Duodenal mucosa (tissue), 2 donors: ENCODE results near the gene ZNF354C.

ENCODE experiments used
- H3K27ac ChIP-seq: one replicate; pipeline ENCODE4 v1.7.0; 2013; ENCODE audit warnings: low read depth, low read length
- H3K27me3 ChIP-seq, 2 donors: one replicate each; pipeline ENCODE4 v1.7.0; 2013; ENCODE audit warnings: low read length in 2 of 2, control low read depth in 1 of 2; ENCODE audit not compliant: insufficient read depth in 2 of 2, control insufficient read depth in 1 of 2
- H3K36me3 ChIP-seq, 2 donors: one replicate each; pipeline ENCODE4 v1.7.0; 2013; ENCODE audit warnings: low read length in 2 of 2, control low read depth in 1 of 2; ENCODE audit not compliant: insufficient read depth in 2 of 2, control insufficient read depth in 1 of 2
- H3K4me1 ChIP-seq, 2 donors: one replicate each; pipeline ENCODE4 v1.7.0; 2013; ENCODE audit warnings: low read length in 2 of 2, control low read depth in 1 of 2; ENCODE audit not compliant: insufficient read depth in 2 of 2, control insufficient read depth in 1 of 2
- H3K4me3 ChIP-seq, 2 donors: one replicate each; pipeline ENCODE4 v1.7.0; 2013; ENCODE audit warnings: low read length in 2 of 2, low read depth in 1 of 2
- H3K9ac ChIP-seq, 2 donors: one replicate each; pipeline ENCODE4 v1.7.0; 2013; ENCODE audit warnings: low read length in 2 of 2, low read depth in 1 of 2
- H3K9me3 ChIP-seq, 2 donors: one replicate each; pipeline ENCODE4 v1.7.0; 2013; ENCODE audit warnings: low read length in 2 of 2, control low read depth in 1 of 2; ENCODE audit not compliant: control insufficient read depth in 1 of 2

The ZNF354C gene

GRCh38 chr5:179120951-179121666 is 60.9 kb downstream of the ZNF354C start:
- Histone ChIP-seq H3K9me3 (peaks cover 4 to 6% of the 10 kb centered on the region in 2 donors), H3K4me3 (no peak overlapping the region), H3K36me3 (no peaks in the 10 kb centered on the region), H3K27me3 (no peaks in the 10 kb centered on the region), H3K27ac (no peak overlapping the region), H3K4me1 (no peaks in the 10 kb centered on the region), H3K9ac (no peak overlapping the region)

DNA sequence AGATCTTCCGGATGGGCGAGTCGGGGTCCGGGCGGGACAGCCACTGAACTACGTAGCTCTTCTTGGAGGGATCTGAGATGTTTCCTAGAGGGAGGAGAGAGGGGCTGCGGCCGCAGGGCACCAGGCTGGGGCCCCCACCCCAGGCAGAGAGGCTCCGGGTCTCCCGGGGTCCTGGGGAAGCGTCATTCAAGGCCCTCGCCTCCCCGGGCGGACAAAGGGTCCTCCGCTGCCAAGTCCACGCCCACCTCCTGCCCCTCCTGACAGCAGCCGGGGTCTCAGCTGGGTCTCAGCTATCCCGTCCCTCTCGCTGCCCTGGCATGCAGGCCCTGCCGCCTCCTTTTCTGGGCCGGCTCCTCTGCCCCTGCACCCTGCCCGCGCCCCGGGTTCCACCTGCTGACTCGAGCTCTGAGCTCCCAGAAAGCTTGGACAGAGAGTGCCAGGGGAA is 61.5 kb downstream of the ZNF354C start:
- no peak overlapping the region for H3K9ac ChIP-seq
- peaks cover 4 to 6% of the 10 kb centered on the region in 2 donors for H3K9me3 ChIP-seq
- H3K27me3 ChIP-seq: no peaks in the 10 kb centered on the region
- H3K4me1 ChIP-seq: no peaks in the 10 kb centered on the region
- H3K27ac ChIP-seq: no peak overlapping the region
- H3K36me3 ChIP-seq: no peaks in the 10 kb centered on the region
- H3K4me3 ChIP-seq: no peak overlapping the region

DNA sequence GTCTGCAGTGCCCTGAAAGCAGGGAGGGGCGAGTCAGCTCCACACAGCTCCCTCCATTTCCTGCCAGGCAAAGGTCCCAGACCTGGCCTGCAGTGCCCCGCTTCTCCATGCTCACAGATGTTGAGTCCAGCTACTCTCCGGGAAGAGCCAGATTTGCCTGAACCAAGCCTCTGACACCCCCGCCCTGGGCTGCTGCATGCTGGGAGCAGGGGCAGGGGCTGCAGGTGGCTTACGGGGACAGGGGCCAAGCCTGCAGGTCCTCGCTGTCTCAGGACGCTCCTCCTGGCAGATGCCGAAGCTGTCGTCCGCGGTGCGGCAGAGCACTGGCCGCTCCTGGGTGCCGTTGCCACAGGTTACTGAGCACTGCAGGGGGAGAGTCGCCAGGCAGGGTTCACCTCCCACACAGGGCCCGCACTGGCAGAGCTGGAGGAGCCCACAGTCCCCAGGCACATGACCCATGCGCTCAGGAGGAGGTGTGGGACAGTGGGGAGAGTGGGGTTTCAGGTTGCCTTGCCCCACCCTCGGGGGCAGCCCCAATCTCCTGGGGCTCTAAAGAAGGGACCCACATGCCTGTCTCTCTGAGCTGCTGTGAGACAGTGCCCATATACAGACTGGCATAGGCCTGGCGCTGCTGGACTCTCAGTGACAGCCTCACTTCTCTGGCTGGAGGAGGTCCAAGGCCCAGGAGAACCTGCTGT is 62.4 kb downstream of the ZNF354C start:
- H3K9me3 ChIP-seq: peaks cover 4 to 6% of the 10 kb centered on the region in 2 donors
- H3K27ac ChIP-seq: no peak overlapping the region
- H3K36me3 ChIP-seq: no peaks in the 10 kb centered on the region
- no peaks in the 10 kb centered on the region for H3K27me3 ChIP-seq
- no peaks in the 10 kb centered on the region for H3K4me1 ChIP-seq
- no peak overlapping the region for H3K9ac ChIP-seq
- H3K4me3 ChIP-seq: no peak overlapping the region

DNA sequence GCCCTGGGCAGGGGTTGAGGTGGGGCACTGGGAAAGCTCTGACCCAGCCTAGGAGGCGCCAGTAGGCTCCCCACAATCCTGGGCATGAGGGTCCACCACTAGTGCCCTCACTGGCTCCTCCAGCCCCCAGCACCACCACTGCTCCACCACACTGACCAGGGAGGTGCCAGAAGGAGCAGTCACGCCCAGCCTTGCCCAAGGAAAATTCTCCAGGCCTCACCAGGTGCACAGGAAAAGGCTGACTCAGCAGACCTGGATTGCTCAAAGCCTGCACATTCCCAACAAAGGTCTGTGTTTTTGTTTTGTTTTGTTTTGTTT is 62.9 kb downstream of the ZNF354C start:
- H3K27ac ChIP-seq: no peak overlapping the region
- no peaks in the 10 kb centered on the region for H3K4me1 ChIP-seq
- no peaks in the 10 kb centered on the region for H3K36me3 ChIP-seq
- H3K9ac ChIP-seq: no peak overlapping the region
- peaks cover 4 to 6% of the 10 kb centered on the region in 2 donors for H3K9me3 ChIP-seq
- H3K27me3 ChIP-seq: no peaks in the 10 kb centered on the region
- H3K4me3 ChIP-seq: no peak overlapping the region

DNA sequence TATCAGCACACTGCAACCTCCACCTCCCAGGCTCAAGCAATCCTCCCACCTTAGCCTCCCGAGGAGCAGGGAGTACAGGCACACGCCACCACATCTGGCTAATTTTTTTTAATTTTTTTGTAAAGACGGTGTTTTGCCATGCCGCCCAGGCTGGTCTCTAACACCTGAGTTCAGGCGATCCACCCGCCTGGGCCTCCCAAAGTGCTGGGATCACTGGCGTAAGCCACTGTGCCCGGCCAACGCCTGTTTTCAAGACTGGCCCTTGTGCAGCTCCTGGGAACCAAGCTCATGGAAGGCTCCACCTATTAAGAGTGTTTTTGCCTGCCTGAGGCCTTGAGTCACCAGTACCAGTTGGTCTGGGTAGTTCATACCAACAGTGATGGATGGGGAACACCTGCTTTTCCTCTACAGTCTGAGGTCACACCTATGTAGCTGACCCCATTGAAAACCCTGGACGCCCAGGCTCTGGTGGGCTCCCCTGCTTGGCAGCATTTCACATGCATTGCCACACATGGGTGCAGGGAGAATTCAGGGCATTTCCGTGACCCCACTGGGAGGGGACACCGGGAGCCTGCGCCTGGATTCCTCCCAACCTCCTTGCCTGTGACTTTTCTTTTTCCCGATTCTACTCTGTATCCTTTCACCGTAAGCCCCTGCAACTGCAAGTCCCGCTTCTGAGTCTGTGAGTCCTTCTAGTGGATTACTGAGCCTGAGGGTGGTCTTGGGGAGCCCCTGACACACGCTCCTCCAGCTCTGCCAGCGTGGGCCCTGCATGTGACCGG is 63.5 kb downstream of the ZNF354C start:
- Histone ChIP-seq H3K27ac (no peak overlapping the region), H3K4me1 (no peaks in the 10 kb centered on the region), H3K4me3 (no peak overlapping the region), H3K36me3 (no peaks in the 10 kb centered on the region), H3K27me3 (no peaks in the 10 kb centered on the region), H3K9me3 (peaks cover 4 to 6% of the 10 kb centered on the region in 2 donors), H3K9ac (no peak overlapping the region)

DNA sequence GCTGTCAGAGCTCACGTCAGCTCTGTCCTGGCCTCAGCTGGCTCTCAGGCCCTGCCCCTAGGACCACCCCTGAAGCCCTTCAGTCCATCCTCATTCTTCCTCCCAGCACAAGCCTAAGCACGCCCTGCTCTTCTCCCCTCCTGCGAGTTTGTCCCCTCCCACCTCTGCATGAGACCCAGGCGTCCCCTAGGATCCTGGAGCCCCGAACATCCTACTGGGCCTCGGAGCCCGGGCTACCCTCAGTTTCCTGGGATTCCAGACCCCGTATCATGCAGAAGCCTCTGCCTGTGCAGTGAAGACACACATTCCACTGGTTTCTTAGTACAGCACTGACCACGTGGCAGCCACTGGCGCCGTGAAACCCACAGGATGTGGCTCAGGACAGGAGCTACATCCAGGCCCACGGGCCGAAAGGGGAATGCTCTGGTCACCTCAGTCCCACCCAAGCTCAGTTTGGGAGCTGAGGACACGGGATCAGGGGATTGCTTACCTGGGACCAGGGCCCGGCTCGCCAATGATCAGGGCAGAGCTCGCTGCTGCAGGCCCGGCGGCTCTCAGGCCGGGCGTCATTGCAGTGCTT is 64.2 kb downstream of the ZNF354C start:
- H3K27me3 ChIP-seq: no peaks in the 10 kb centered on the region
- peaks cover 2 to 4% of the 10 kb centered on the region in 2 donors for H3K9me3 ChIP-seq
- no peak overlapping the region for H3K4me3 ChIP-seq
- H3K9ac ChIP-seq: no peak overlapping the region
- H3K4me1 ChIP-seq: no peaks in the 10 kb centered on the region
- H3K36me3 ChIP-seq: no peaks in the 10 kb centered on the region
- H3K27ac ChIP-seq: no peak overlapping the region

GRCh38 chr5:179124853-179125788 is 64.9 kb downstream of the ZNF354C start:
- H3K9me3 ChIP-seq: peaks cover 2 to 4% of the 10 kb centered on the region in 2 donors
- H3K27me3 ChIP-seq: no peaks in the 10 kb centered on the region
- no peak overlapping the region for H3K4me3 ChIP-seq
- no peaks in the 10 kb centered on the region for H3K36me3 ChIP-seq
- H3K9ac ChIP-seq: no peak overlapping the region
- H3K4me1 ChIP-seq: no peaks in the 10 kb centered on the region
- H3K27ac ChIP-seq: no peak overlapping the region

DNA sequence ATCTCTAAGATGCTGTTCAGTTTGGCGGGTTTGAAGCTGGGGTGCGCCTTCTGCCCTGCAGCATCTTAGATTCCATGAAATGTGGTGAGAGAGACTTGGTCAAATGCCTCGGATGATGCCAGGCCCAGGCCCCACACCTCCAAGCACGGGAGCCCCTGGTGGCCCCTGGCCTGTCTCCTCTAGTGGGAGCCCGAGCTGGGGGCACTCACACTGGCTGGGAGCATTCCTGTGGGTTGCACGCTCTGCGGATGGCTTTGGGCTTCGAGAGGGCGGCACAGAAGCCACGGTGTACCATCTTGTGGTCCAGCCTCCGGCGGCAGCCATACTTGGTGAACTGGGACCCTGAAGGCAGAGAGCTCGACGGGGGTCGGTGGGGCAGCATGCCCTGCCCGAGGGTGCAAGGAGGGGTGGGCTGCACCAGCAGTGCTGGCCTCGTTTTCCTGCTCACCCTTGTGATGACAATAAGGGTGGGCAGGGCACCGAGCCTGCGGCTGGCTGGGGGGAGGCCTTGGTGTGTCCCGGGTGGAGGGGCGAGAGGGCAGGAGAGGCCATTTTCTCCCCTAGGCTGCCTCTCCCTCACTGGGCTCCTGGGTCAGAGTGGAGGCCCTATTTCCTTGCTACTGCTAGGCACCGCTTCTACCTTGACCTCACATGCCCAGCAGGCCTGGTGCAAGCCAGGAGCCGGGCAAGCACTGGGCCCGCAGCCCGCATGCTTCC is 65.8 kb downstream of the ZNF354C start:
- Histone ChIP-seq H3K9ac (no peak overlapping the region), H3K4me3 (no peak overlapping the region), H3K36me3 (no peaks in the 10 kb centered on the region), H3K27ac (no peak overlapping the region), H3K27me3 (no peaks in the 10 kb centered on the region), H3K4me1 (no peaks in the 10 kb centered on the region), H3K9me3 (peaks cover 0 to 4% of the 10 kb centered on the region in 2 donors)

DNA sequence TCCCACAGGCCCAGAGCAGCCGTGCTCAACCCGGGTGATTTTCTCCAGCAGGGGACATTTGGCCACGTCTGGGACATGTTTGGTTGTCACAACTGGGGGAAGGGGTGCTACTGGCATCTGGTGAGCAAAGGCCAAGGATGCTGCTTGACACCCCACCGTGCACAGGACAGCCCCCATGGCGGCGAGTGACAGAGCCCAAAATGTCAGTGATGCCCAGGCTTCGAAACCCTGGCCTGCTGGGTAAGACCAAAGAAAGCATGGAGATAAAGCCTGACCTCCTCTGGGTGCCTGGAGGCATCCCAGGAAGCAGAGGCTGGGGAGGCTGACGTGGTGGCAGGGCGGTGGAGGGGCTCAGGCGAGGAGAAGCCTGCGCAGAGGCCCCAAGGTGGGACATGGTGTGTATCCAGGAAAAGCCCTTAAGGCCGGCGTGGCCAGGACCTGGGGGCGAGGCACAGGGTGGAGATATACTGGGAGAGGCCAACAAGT is 66.4 kb downstream of the ZNF354C start:
- Histone ChIP-seq H3K36me3 (no peaks in the 10 kb centered on the region), H3K9me3 (peaks cover 0 to 4% of the 10 kb centered on the region in 2 donors), H3K4me1 (no peaks in the 10 kb centered on the region), H3K27ac (no peak overlapping the region), H3K9ac (no peak overlapping the region), H3K27me3 (no peaks in the 10 kb centered on the region), H3K4me3 (no peak overlapping the region)
